ENCODE data around the gene TOR1A. TPM values are rescaled to one million over a fixed set of nuclear protein-coding genes. Genes with fewer than 3 reads are reported as not detected.
"Not testable (repeated sequence)": the region's sequence is repeated elsewhere in the genome, so short reads cannot be mapped to it uniquely, and the experiment has no call there.

TOR1A gene
- total RNA-seq, 1 donor from 2014 or later: 11.0 TPM

DNA sequence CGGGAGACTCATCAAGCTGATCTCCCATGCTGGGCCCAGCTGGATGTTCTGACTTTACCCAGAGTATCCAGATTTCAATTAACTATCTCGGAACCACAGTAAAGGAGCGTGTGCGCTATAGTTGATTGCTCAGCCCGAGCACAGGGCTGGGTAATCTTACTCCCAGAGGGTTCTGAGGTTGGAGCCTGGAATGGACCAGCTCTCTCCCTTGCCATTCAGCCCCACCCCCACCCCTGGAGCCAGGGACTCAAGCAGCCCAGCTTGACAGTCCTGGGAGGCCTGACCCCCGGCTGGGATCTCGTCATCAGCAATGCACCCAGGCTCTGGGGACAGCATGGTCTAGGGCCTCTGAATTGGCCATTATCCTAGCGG is 47.4 kb downstream of the TOR1A start:
- peak overlapping the region; percentile 32 for H3K27ac ChIP-seq (ENCODE audit: low read depth, low read length)
- peak overlapping the region in 1 of 3 donors; percentile 48 for H3K4me3 ChIP-seq (ENCODE audit: low read length in 3 of 3)
- no peaks in the 10 kb centered on the region for H3K9me3 ChIP-seq (ENCODE audit: control insufficient read depth in 3 of 3, low read length in 3 of 3)
- H3K36me3 ChIP-seq (ENCODE audit: control insufficient read depth in 3 of 3, insufficient read depth in 3 of 3, low read length in 3 of 3): no peaks in the 10 kb centered on the region
- peaks cover 0 to 15% (median 5%) of the 10 kb centered on the region in 3 donors for H3K27me3 ChIP-seq (ENCODE audit: control insufficient read depth in 3 of 3, insufficient read depth in 3 of 3, low read length in 3 of 3)
- H3K9ac ChIP-seq (ENCODE audit: low read depth in 1 of 3, low read length in 3 of 3): peak overlapping the region in 2 of 3 donors; percentile 16 to 33
- peaks cover 7 to 11% (median 10%) of the 10 kb centered on the region in 3 donors for H3K4me1 ChIP-seq (ENCODE audit: control insufficient read depth in 3 of 3, insufficient read depth in 3 of 3, low read length in 3 of 3)

DNA sequence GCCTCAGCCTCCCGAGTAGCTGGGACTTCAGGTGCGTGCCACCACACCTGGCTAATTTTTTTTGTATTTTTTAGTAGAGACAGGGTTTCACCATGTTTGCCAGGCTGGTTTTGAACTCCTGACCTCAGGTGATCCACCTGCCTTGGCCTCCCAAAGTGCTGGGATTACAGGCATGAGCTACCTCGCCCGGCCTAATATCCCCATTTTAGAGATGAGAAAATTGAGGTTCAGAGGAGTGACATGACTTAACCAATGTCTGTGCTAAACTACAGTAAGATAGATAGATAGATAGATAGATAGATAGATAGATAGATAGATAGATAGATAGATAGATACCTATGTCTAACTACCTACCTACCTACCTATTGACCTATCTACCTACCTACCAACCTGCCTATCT is 47.8 kb downstream of the TOR1A start:
- not testable (repeated sequence) for H3K9me3 ChIP-seq (ENCODE audit: control insufficient read depth in 3 of 3, low read length in 3 of 3); H3K27ac ChIP-seq (ENCODE audit: low read depth, low read length); H3K4me3 ChIP-seq (ENCODE audit: low read length in 3 of 3); H3K9ac ChIP-seq (ENCODE audit: low read depth in 1 of 3, low read length in 3 of 3); H3K36me3 ChIP-seq (ENCODE audit: control insufficient read depth in 3 of 3, insufficient read depth in 3 of 3, low read length in 3 of 3)
- Histone ChIP-seq H3K27me3 (ENCODE audit: control insufficient read depth in 3 of 3, insufficient read depth in 3 of 3, low read length in 3 of 3) (peaks cover 0 to 15% (median 5%) of the 10 kb centered on the region in 3 donors), H3K4me1 (ENCODE audit: control insufficient read depth in 3 of 3, insufficient read depth in 3 of 3, low read length in 3 of 3) (peaks cover 7 to 11% (median 10%) of the 10 kb centered on the region in 3 donors)

DNA sequence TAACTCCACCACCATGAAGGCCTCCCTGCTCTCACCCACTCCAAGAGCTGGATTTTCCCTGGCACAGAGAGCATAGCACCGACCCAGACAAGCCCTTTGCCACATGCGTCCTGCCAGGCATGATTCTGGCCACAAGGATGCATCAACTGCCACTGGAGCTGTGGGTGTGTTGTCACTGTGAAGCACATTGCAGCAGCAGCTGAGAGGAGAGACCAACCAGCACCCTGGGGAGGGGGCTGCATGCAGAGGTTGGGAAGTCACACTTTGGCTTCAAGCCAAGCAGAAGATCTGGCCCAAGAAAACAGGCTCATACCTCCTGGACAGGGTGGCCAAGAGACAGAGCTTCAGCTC is 48.5 kb downstream of the TOR1A start:
- peaks cover 0 to 15% (median 5%) of the 10 kb centered on the region in 3 donors for H3K27me3 ChIP-seq (ENCODE audit: control insufficient read depth in 3 of 3, insufficient read depth in 3 of 3, low read length in 3 of 3)
- no peak overlapping the region for H3K27ac ChIP-seq (ENCODE audit: low read depth, low read length)
- H3K9ac ChIP-seq (ENCODE audit: low read depth in 1 of 3, low read length in 3 of 3): no peak overlapping the region
- H3K4me3 ChIP-seq (ENCODE audit: low read length in 3 of 3): no peak overlapping the region
- H3K36me3 ChIP-seq (ENCODE audit: control insufficient read depth in 3 of 3, insufficient read depth in 3 of 3, low read length in 3 of 3): no peaks in the 10 kb centered on the region
- H3K9me3 ChIP-seq (ENCODE audit: control insufficient read depth in 3 of 3, low read length in 3 of 3): no peaks in the 10 kb centered on the region
- peaks cover 7 to 11% (median 10%) of the 10 kb centered on the region in 3 donors for H3K4me1 ChIP-seq (ENCODE audit: control insufficient read depth in 3 of 3, insufficient read depth in 3 of 3, low read length in 3 of 3)

DNA sequence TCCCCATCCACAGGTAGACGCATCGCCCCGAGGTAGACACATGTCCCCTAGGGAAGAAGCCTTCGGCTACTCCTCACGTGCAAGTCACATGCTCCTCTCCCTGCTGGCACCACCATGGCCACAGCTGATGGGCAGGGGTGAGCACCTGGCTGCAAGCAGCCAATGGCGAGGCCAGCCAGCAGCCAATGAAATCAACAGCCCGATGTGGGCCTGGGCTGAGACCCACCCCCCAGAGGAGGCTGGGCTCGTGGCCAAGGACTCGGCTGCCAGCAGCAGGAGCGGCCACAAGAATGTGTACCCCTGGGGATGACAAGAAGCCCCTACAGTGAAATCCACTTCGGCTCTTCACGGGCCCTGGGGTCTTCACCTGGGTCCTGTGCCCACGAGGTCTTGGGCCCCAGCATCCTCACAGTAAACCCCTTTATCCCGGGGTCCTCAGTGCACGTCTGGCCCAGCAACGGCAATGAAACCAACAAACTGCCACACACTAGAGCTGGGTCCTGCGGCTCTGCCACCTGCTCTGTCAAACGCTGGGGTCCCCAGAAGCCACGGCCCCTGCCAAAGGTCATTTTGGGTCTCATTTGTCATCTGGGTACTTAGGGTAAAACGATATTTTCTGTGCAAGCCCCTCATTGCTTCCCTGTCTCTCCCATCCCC is 49.0 kb downstream of the TOR1A start:
- no peak overlapping the region for H3K4me3 ChIP-seq (ENCODE audit: low read length in 3 of 3)
- no peak overlapping the region for H3K27ac ChIP-seq (ENCODE audit: low read depth, low read length)
- H3K27me3 ChIP-seq (ENCODE audit: control insufficient read depth in 3 of 3, insufficient read depth in 3 of 3, low read length in 3 of 3): peaks cover 0 to 15% (median 5%) of the 10 kb centered on the region in 3 donors
- H3K9ac ChIP-seq (ENCODE audit: low read depth in 1 of 3, low read length in 3 of 3): no peak overlapping the region
- peaks cover 7 to 11% (median 10%) of the 10 kb centered on the region in 3 donors for H3K4me1 ChIP-seq (ENCODE audit: control insufficient read depth in 3 of 3, insufficient read depth in 3 of 3, low read length in 3 of 3)
- H3K36me3 ChIP-seq (ENCODE audit: control insufficient read depth in 3 of 3, insufficient read depth in 3 of 3, low read length in 3 of 3): no peaks in the 10 kb centered on the region
- H3K9me3 ChIP-seq (ENCODE audit: control insufficient read depth in 3 of 3, low read length in 3 of 3): no peaks in the 10 kb centered on the region

DNA sequence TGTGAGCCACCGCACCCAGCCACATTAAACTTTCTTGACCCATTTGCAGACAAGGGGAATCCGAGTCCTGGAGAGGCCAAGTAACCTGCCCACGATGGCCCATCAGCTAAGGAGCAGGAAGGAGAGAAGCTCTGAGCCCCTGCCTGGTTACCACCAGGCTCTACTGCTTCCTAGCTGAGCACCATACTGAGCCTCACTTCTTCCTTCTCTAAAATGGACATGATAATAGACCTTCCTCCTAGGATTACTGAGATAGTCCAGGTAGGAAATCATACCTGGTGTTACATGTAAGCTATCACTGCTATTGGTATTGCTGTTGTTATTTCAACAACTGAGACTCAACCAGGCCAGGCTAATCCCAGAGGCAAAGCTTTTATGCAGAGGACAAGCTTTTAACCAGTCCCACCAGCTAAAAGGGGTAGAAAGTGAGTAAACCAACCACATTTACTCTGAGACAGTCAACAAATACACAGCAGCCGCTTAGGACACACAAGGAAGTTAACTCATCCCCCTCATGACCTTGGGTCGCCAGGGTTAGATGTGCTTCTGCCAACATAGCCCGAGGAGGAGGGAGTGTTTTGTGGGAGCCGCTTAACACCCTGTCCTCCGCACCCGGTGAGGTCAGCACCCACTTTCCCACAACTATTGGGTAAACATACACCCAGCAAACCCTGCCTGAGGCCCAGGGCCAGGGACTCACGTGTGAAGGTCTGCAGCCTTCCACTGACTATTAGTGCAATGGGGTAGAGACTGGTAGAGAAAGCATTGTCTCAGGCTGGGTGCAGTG is 50.5 kb downstream of the TOR1A start:
- no peak overlapping the region for H3K9ac ChIP-seq (ENCODE audit: low read depth in 1 of 3, low read length in 3 of 3)
- H3K36me3 ChIP-seq (ENCODE audit: control insufficient read depth in 3 of 3, insufficient read depth in 3 of 3, low read length in 3 of 3): no peaks in the 10 kb centered on the region
- peaks cover 0 to 15% (median 5%) of the 10 kb centered on the region in 3 donors for H3K27me3 ChIP-seq (ENCODE audit: control insufficient read depth in 3 of 3, insufficient read depth in 3 of 3, low read length in 3 of 3)
- H3K4me1 ChIP-seq (ENCODE audit: control insufficient read depth in 3 of 3, insufficient read depth in 3 of 3, low read length in 3 of 3): peaks cover 7 to 11% (median 10%) of the 10 kb centered on the region in 3 donors
- no peak overlapping the region for H3K4me3 ChIP-seq (ENCODE audit: low read length in 3 of 3)
- H3K27ac ChIP-seq (ENCODE audit: low read depth, low read length): no peak overlapping the region
- H3K9me3 ChIP-seq (ENCODE audit: control insufficient read depth in 3 of 3, low read length in 3 of 3): no peaks in the 10 kb centered on the region

DNA sequence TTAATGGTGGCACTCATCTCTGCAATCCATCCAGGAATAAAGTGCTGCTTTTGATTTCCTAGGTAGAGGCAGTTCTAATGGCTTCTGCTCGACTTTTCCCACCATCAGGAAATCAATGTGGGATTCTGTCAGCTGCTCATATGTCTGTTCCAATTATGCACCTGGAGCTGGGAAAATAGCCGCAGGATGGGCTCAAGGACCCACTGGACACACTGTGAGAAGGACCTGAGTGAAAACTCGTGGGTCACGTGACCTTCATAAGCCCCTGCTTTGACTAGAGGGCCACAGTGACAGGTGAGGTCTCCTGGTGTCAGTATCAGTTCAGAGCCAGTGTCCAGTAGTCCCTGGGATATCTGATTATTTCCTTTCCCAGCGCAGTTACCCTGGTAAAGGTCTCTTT is 53.2 kb downstream of the TOR1A start:
- peaks cover 0 to 10% (median 5%) of the 10 kb centered on the region in 3 donors for H3K27me3 ChIP-seq (ENCODE audit: control insufficient read depth in 3 of 3, insufficient read depth in 3 of 3, low read length in 3 of 3)
- H3K4me3 ChIP-seq (ENCODE audit: low read length in 3 of 3): no peak overlapping the region
- no peak overlapping the region for H3K27ac ChIP-seq (ENCODE audit: low read depth, low read length)
- H3K9me3 ChIP-seq (ENCODE audit: control insufficient read depth in 3 of 3, low read length in 3 of 3): no peaks in the 10 kb centered on the region
- H3K36me3 ChIP-seq (ENCODE audit: control insufficient read depth in 3 of 3, insufficient read depth in 3 of 3, low read length in 3 of 3): no peaks in the 10 kb centered on the region
- no peaks in the 10 kb centered on the region for H3K4me1 ChIP-seq (ENCODE audit: control insufficient read depth in 3 of 3, insufficient read depth in 3 of 3, low read length in 3 of 3)
- no peak overlapping the region for H3K9ac ChIP-seq (ENCODE audit: low read depth in 1 of 3, low read length in 3 of 3)

DNA sequence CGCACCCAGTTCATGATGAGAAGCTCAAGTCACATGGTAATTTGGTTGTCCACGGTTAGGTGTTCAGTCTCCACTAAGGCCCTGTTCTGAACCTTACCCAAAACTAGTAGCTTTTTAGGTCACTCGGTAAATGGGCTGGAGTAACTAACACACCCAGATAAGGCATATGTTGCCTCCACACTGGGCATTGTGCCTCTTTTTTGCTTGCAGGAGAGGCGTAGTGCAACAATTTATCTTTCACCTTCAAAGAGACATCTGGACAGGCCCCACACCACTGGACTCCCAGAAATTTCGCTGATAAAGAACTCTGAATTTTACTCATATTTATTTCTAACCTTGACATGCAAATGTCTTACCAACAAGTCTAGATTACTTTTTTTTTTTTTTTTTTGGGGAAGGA is 54.3 kb downstream of the TOR1A start:
- Histone ChIP-seq H3K9me3 (ENCODE audit: control insufficient read depth in 3 of 3, low read length in 3 of 3) (no peaks in the 10 kb centered on the region), H3K36me3 (ENCODE audit: control insufficient read depth in 3 of 3, insufficient read depth in 3 of 3, low read length in 3 of 3) (no peaks in the 10 kb centered on the region), H3K4me1 (ENCODE audit: control insufficient read depth in 3 of 3, insufficient read depth in 3 of 3, low read length in 3 of 3) (no peaks in the 10 kb centered on the region), H3K9ac (ENCODE audit: low read depth in 1 of 3, low read length in 3 of 3) (no peak overlapping the region), H3K4me3 (ENCODE audit: low read length in 3 of 3) (no peak overlapping the region), H3K27me3 (ENCODE audit: control insufficient read depth in 3 of 3, insufficient read depth in 3 of 3, low read length in 3 of 3) (peaks cover 0 to 2% (median 0%) of the 10 kb centered on the region in 3 donors), H3K27ac (ENCODE audit: low read depth, low read length) (no peak overlapping the region)

DNA sequence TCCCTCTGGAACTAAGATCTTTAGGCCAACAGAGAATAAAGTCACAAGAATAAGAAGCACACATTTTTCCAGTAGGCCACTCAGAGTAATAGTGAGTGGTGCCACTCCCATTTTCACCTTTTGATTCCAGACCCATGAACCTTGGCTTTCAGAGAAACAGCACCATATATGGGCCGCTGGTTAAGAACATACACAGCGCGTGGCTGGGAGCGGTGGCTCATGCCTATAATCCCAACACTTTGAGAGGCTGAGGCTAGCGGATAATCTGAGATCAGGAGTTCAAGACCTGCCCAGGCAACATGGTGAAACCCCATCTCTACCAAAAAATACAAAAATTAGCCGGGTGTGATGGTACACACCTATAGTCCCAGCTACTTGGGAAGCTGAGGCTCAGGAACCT is 55.5 kb downstream of the TOR1A start:
- Histone ChIP-seq H3K4me3 (ENCODE audit: low read length in 3 of 3) (no peak overlapping the region), H3K36me3 (ENCODE audit: control insufficient read depth in 3 of 3, insufficient read depth in 3 of 3, low read length in 3 of 3) (no peaks in the 10 kb centered on the region), H3K27me3 (ENCODE audit: control insufficient read depth in 3 of 3, insufficient read depth in 3 of 3, low read length in 3 of 3) (no peaks in the 10 kb centered on the region)

DNA sequence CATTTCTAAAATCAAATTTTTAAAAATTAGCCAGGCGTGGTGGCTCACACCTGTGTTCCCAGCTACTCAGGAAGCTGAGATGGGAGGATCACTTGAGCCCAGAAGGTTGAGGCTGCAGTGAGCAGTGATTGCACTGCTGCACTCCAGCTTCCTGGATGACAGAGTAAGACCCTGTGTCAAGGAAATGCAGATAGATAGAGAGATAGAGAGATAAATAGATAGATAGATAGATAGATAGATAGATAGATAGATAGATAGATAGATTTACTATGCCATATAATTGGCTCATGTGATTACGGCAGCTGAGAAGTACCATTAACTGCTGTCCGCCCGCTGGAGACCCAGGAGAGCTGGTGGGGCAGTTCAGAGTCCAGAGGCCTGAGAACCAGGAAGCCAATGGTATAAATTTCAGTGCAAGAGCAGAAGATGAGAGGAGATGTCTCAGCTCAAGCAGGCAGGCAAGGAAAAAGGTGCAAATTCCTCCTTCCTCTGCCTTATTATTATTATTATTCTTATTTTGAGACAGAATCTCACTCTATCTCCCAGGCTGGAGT is 58.1 kb downstream of the TOR1A start:
- Histone ChIP-seq H3K9ac (ENCODE audit: low read depth in 1 of 3, low read length in 3 of 3) (no peak overlapping the region), H3K27me3 (ENCODE audit: control insufficient read depth in 3 of 3, insufficient read depth in 3 of 3, low read length in 3 of 3) (peaks cover 4 to 7% (median 5%) of the 10 kb centered on the region in 3 donors), H3K36me3 (ENCODE audit: control insufficient read depth in 3 of 3, insufficient read depth in 3 of 3, low read length in 3 of 3) (no peaks in the 10 kb centered on the region), H3K4me1 (ENCODE audit: control insufficient read depth in 3 of 3, insufficient read depth in 3 of 3, low read length in 3 of 3) (peaks cover 4 to 13% (median 7%) of the 10 kb centered on the region in 3 donors), H3K27ac (ENCODE audit: low read depth, low read length) (no peak overlapping the region), H3K9me3 (ENCODE audit: control insufficient read depth in 3 of 3, low read length in 3 of 3) (no peaks in the 10 kb centered on the region), H3K4me3 (ENCODE audit: low read length in 3 of 3) (no peak overlapping the region)

More for the DNA sequence above, 55.5 kb downstream of the TOR1A start:
- H3K9me3 ChIP-seq (ENCODE audit: control insufficient read depth in 3 of 3, low read length in 3 of 3): no peaks in the 10 kb centered on the region
- H3K27ac ChIP-seq (ENCODE audit: low read depth, low read length): no peak overlapping the region
- H3K4me1 ChIP-seq (ENCODE audit: control insufficient read depth in 3 of 3, insufficient read depth in 3 of 3, low read length in 3 of 3): peaks cover 0 to under 1% (median 0%) of the 10 kb centered on the region in 3 donors
- no peak overlapping the region for H3K9ac ChIP-seq (ENCODE audit: low read depth in 1 of 3, low read length in 3 of 3)
